ENCODE data around the gene BMP6.

Gene BMP6

DNA sequence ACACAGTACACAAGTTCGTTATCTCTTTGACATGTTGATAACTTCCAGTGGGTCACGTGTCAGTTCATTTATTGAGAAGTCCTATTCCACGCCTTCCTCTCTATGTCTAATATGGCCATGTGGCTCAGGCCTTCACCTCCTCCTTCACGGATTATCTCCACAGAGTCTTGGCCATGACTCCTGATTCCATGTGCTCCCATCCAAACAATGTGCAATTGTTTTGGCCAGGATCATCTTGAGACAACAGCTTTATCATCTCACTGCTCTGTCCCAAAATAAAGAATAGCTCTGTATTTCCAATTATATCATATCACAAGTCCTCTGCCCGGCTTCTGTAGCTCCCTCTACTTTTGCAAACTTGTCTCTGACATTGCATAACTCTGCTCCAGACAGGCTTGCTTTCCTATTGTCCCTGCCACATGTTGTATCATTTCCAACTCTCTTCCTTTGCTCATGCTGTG, 195.8 kb downstream of the BMP6 start:
- no peak for DNase-seq

DNA sequence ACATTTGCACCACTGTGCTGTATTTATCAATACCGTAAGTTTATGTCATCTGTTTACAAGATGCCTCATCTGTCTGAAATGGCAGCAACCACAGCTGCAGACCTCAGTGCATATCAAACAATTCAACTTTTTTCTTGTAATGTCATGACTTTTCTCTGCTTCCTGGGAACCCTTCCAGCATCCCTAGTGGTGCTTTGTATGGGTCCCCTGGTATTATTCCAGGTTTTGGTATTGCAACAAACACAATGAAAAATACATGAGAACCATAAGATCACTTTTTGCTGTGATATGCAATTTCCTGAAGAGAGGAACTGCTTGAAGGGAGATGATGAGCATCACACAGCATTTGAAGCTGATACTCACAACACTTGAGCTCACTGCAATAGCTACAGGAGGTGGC, 196.7 kb downstream of the BMP6 start:
- DNase-seq: no peak

- no peak for DNase-seq
Measured at GRCh38 chr6:7924867-7925266, 199.0 kb downstream of the BMP6 start.
